GM18498 (cell line): ENCODE measurements around the gene TSPAN6.

Experiments
- ATAC-seq: cut with Tn5 transposase; IDR thresholded peaks from one replicate; pipeline ENCODE4 v1.9.1; 2021; ENCODE audit warnings: mild to moderate bottlenecking, moderate library complexity; ENCODE audit not compliant: unreplicated experiment

The TSPAN6 gene, protein sequence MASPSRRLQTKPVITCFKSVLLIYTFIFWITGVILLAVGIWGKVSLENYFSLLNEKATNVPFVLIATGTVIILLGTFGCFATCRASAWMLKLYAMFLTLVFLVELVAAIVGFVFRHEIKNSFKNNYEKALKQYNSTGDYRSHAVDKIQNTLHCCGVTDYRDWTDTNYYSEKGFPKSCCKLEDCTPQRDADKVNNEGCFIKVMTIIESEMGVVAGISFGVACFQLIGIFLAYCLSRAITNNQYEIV

DNA sequence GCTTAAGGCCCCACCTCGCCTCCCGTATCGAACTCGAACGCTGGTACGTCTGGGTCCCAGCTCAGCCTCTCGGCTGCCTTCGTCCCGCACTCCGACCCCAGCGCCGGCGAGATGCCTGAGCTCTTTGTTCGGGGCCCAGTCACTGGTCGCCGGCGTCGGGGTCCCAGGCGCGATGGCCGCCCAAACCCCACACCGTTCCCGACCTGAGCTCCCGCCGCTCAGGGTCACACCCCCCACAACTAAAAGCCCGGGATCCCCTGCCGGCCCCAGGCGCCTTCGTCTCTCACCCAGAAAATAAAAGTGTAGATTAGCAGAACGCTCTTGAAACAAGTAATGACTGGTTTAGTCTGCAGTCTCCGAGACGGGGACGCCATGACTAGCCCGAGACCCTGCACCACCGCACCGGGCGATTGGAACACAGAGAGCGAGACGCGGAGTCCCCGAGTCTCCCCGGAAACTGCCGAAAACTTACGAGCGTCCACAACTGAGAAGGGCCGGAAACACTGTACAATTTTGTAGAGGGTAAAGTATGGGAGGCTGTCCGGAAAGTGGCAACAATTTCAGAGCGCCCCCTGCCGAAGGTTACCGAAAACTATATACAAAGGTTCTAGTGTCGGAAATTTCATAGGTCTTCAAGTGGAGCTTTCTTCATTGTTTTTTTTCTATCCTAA is at the start of gene TSPAN6:
Gene TSPAN6, minus strand, starts transcription at position 486 of the 671 bp plus-strand sequence. Its CDS starts 112 bp downstream, at position 374.
- ATAC-seq, result peak; percentile 99

DNA sequence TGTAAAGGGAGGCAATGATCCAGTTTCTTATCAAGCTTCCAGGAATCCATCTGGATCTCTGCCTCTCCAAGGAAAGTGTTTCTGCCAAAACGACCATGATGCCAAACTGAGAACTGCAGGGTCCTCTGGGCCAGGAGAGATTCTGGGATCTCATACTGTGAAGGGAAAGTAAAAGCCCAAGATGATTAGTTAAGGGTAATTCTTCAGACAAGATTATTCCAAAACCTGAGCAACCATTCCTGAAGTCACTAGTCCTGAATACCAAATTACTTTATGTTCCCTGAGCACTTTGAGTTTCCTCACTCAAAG is 49.3 kb upstream of the TSPAN6 start:
- no peak for ATAC-seq

DNA sequence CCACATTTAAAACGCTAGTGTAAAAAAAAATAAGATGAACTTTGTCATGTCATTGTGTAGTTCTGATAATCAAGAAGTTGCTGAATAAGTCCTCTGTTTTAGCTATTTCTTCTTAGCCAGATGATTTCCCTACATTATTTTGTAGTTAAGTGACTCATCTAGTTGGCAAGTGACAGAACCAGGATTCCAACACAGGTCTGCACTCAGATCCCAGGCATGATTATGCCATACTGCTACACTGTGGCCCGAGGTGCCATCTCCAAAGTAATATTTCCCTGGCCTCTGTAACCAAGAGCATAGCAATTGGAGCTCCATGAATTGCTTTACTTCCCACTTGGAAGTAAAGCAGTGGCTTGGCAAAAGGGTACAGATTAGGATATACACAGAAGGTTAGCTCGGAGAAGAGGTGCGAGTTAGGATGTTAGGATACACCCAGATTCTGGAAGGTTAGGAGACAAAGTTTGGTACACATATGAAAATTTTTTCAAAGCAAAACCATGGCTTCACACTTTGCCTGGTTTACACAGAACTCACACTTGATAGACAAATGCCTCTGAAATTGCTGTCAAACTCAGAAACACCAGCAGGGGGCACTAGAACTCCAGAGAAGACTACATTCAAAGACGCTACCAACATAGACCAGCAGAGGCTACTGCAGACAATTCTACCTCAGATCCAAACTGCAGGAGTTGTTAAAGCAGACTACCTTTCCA is 48.8 kb upstream of the TSPAN6 start:
- peak; percentile 68 for ATAC-seq

DNA sequence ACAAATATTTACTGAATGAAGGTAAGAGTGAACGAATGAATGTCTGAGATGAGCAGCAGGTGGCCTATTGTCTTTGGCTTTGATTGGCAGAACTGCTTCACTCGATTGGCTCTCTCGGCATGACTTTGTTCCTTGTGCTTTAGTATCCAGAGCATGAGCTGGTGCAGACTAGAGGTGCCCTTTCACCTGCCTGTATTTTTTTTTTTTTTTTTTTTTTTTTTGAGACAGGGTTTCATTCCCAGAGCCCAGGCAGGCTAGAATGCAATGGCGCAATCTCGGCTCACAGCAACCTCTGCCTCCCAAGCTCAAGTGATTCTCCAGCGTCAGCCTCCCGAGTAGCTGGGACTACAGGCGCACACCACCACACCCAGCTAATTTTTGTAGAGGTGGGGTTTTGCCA is 46.3 kb upstream of the TSPAN6 start:
- ATAC-seq, result no peak

DNA sequence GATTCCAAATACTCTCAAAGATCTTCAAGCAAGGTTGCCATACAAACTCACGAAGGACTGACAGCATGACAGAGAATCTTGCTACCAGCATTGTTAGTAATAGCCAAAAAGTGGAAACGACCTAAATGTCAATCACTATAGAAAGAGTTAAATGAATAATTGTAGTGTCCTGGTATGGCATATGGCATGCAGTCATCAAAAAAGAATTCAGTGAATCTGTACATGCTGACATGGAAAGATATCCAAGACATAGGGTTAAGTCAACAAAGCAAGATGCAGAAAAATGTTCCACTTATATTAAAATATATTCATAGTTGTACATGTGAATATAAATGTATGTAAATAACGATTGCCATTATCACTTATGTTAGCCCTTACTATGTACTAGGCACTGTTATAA is 45.0 kb upstream of the TSPAN6 start:
- no peak for ATAC-seq

DNA sequence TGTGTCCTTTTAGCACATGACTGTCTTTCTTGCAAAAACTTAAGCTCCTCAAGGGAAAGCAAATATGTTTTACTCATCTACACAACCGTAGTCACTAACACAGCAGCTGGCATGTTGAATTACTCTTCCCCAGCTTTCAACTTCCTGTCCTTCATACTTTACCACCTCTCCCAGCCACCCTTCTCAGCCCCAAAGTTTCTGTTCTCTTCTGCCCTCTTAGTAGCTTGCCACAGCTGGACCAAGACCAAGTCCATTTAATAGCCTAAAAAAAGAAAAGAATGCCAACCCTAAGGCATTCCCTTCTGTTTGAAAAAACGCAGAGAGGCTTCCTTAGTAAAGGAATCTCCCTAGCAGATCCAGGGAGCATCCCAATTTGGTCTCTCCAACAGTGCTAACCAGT is 44.1 kb upstream of the TSPAN6 start:
- ATAC-seq, result no peak

DNA sequence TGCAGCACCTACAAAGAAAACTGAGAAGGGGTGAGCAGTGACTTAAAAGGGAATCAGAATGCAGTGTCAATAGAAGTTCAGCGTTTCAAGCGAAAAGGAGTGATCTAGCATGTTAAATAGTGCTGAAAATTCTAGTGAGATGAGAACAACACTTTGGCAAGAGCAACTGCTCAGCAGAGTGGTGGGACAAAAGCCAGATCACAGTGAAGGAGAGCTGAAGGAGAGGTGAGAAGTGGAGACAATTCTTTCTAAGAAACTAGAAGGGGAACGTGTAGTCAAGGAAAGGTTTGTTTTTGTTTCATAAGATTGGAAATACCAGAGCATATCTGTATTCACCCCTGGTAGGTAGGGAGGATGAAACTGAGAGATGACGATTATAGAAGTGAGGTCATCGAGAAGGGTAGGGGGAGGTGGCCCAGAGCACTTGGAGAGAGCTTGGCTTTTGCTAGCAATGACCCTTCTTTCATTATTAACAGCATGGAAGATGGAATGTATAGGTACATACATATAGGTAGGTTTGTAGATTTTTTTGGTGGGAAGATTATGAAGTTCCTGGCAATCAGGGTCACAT is 41.1 kb upstream of the TSPAN6 start:
- ATAC-seq, result no peak

DNA sequence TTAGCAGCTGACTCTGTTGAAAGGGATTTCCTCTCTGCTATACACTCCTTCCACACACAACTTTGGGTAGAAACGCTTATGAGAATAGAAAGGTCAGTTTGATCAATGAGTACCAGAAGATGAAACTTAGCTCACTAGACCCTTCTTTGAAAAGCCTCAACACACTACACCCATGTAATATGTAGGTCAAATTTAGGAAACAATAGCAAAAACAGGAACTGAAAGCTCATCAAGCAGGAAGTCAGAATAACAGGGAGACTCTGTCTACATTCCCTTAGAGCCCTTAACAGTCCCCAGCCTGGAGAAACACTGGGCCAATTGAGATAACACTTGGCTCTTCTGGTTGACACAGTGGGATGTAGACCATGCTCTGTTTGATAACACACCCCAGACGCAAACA is 38.1 kb upstream of the TSPAN6 start:
- ATAC-seq, result peak; percentile 63

DNA sequence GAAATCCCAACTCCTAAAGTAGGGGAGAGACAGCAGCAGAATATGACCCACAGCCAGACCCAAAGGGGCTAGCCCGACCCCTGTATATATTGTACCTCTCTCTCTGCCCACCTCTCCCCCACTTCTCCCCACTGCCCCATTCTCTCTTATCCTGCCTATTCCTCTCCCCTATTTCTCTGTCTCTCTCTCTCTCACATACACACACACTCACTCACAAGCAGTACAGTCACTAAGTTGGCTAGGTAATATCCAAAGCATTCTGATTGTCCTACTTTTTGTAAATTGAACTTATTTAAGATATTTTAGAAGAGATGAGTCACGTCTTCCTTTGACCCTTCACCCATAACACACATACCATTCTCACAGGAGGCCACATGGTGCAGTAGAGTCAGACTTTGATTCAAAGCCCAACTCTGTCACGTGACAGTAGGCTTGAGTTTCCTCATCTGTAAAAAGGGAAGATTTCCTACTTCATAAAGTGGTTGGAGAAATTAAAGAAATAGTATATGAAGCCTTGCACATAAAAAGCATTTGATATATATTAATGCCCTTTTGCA is 36.9 kb upstream of the TSPAN6 start:
- no peak for ATAC-seq

DNA sequence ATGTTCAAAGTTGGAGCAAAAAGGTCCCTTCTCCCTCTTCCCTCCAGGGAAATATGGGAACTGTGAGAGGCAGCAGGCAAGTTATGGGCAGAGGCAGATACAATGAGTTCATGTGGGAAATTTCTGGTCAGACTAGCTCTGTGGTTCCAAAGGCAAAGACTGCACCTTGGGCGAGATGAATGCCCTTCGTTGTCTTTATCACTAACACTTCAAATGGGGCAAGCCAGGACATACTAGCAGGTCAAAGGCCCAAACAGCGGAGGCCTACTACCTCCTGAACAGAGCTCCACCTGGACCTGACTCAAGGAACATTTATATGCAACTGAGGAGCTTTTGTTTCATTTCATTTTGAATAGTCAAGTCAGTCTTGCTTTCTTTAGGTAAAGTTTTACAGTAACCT is 36.4 kb upstream of the TSPAN6 start:
- ATAC-seq, result no peak

DNA sequence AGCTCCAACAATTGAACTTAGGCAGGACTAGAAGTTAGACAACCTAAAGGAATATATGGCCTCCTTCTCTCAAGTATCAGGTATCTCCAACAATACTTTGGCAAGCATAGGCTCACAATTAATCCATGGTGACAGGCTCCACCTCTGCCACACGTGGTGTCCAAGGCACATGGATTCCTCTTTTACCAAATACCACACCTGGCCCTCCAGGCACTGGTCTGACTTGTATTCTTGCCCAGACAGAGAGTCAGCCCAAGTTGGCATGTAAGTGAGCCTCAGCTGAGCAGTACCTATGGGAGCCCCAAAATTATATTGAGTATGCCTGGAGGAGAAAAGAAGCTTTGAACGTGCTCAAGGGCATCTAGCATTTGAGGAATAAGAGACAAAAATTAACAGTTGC is 27.0 kb upstream of the TSPAN6 start:
- ATAC-seq, result no peak

DNA sequence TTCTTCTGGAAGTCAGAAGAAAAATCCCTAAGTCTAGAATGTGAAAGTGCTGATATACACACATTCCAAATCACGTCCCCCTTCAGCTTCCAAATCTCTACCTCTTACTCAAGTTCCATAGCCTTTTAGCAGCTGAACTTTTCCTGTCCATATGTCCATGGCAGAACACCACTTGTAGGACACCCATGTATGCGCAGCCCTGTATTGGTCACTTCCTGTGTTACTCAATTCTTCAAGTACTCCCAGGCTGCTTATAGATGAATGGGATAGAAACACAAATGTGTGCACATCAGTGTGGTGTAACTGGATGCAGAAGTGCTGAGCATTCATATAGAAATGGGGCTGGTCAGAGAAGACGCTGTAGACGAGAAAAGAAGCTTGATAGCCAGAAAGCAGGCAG is 26.2 kb upstream of the TSPAN6 start:
- no peak for ATAC-seq

DNA sequence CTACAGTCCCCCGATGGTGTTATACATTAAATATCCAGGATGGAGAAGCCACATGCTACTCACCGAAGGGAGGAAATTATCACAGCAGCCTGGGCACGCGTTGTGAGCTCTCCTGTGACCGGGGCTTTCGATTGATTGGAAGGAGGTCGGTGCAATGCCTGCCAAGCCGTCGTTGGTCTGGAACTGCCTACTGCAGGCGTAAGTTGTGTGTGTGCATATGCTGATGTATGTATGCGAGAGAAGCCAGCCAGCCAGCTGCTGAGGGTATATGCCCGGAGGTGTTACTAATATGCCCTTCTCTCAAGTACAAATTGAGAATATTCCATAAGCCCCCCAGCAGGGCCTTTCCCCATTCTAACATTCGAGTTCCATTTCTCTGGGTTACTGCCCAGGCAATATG is 25.6 kb upstream of the TSPAN6 start:
- no peak for ATAC-seq

DNA sequence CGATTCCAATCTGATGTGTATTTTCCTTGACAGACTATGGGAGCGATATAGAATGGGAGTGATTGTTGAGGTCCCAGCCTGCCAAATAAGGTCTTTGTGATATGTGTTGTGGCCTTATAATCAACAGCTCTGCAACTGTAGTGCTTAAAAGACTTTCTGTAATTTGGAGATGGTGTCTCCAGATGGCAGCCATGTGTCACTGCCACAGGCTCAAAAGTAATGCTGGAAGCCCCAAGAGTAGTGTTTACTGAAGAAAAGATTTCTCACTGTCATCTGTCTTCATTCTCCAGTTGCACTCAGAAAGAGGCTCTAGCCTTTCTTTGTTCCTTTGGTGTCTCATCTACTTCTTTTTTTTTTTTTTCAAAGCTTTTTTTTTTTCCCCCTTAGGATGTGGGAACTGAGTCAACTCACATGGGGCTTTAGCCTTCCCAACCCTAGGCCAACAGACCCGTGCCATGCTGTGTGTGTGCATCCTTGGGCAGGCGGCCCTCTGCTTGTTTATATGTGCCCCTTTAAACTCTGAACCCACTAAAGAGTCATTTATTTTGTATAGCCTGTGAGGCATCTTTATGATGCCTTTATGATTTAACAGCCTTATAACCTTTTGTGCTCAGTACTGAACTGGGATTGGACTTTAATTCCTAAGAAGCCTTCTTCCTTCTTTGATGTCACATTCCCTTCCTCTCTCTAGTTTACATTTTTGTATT is 23.0 kb upstream of the TSPAN6 start:
- ATAC-seq, result no peak

DNA sequence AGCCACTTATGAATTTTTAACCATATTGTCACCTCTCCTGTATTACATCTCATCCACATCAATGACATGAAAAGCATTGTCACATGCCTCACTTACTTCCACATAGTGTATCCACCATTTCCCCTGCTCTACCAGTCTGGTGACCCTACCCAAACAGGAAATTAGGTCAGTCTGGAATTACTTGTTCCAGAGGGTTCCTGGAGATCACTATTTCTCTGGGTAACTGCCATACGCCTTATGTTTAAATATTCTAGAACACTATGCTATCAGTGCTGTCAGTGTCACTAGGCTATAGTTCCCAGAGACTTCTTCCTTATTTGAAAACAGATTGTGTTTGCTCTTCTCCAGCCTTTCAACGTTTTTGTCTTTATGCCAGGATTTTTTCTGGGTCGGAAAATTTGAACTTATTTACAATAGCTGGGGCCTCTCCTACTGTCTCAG is 22.4 kb upstream of the TSPAN6 start:
- ATAC-seq, result no peak

DNA sequence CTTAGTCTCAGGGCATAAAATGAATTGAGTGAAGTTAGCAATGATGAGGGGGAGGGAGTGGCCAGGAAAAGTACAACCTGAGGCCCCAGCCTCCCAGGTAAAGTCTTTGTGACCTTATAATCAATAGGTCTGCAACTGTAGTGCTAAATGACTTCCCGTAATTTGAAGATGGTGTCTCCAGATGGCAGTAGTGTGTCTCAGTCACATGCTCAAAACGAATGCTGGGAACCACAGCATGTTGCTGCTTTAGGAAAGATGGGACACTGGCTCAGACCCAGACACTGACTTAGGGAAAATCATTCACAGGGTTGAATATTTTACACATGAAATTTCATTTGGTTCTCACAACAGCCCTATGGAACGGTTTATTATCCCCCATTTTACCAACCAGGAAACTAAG is 17.7 kb upstream of the TSPAN6 start:
- ATAC-seq, result no peak

DNA sequence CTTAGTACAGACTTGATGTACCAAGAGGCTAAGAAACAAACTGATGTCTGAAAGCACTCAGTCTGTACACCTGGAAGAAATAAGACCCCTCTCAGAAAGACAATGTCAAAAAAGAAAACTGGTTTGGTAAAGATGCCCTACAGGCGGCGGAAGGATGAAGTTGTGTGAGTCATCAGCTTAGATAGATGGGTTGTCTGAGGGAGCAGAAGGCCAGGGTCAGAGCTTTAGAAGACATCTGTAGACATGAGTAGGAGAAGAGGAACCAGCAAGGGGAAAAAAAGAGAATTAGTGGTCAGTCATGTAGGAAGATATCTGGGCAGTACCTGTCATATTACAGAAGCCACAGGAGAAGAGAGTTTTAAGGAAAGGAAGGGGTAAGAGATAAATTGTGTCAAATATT is 15.7 kb upstream of the TSPAN6 start:
- ATAC-seq, result no peak

DNA sequence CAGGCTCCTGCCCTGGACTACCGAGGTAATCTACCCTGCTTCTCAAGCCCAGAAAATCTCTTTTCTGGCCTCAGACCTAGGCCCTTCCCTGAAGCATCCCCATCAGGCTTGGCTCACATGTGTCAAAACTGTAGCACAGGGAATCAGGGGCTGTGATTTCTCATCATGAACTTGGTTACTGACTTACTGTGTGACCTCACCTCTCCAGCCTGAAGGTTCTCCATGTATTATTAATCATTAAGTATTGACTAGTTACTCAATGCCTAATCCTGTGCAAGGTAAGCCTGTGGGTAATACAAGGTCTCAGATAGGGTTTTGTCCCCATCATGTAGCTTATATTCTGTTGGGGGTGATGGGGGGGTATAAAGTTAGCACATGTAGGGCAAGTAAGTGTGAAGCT is 14.2 kb upstream of the TSPAN6 start:
- ATAC-seq, result no peak

DNA sequence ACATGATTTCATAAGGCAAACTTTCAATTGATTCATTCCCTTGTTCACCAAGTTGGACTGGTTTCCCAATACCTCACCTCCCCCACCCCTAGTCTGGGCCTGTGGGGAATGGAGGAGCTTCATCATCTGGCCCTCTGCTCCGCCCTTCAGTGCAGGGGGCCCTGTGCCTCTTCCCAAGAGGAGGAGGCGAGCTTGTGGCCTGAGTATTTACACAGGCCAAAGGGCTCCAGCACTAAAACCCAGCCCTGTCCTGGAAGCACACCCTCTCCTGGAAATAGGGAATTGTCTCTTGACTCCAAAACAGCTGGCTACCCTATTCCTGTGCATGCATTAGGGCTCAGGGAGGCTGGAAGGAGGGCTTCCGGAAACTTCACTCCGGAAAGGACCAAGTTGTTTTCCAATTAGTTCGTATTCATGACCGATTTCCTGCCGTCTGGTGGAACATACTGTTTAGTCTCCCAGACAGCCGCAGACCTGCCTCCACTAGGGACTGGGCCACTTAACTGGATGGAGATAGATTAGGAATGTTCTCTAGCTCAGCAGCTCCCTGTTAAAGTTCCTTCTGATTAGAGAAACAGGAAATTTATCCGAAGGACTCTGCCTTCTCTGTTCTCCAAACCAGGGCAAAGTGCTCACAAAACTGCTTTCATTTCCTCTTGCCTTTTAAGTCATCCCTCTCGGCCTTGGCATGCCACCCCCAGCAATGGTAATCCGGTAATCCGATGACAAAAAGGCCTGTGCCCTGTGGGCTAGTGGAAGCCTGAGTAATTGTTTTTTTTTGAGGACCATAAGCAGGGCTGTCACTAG is 13.1 kb upstream of the TSPAN6 start:
- no peak for ATAC-seq
